A204.1 (cell line): ENCODE results near the gene RREB1.
"Not testable (repeated sequence)": the region's sequence is repeated elsewhere in the genome, so short reads cannot be mapped to it uniquely, and the experiment has no call there.

Source experiments
- FAIRE-seq: peaks from 2 replicates; lab custom pipeline; 2012; peaks lifted over from hg19 to GRCh38; lab: Jason Lieb, UNC

The RREB1 gene

DNA sequence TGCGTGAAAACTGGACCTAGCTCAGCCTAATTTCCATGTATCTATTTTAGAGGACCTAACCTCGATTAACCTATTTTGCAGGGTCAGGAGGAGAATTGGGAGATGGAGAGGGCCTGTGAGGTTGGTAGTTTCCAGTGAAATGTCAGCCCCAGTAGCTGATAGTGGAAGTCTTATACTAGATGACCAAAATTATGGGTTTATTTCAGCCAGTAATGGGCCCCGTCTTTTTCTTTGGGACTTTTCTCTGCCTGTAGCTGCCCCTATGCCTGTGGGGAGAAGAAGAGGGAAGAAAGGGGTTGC lies 37.8 kb downstream of the RREB1 start:
- FAIRE-seq: no peak

DNA sequence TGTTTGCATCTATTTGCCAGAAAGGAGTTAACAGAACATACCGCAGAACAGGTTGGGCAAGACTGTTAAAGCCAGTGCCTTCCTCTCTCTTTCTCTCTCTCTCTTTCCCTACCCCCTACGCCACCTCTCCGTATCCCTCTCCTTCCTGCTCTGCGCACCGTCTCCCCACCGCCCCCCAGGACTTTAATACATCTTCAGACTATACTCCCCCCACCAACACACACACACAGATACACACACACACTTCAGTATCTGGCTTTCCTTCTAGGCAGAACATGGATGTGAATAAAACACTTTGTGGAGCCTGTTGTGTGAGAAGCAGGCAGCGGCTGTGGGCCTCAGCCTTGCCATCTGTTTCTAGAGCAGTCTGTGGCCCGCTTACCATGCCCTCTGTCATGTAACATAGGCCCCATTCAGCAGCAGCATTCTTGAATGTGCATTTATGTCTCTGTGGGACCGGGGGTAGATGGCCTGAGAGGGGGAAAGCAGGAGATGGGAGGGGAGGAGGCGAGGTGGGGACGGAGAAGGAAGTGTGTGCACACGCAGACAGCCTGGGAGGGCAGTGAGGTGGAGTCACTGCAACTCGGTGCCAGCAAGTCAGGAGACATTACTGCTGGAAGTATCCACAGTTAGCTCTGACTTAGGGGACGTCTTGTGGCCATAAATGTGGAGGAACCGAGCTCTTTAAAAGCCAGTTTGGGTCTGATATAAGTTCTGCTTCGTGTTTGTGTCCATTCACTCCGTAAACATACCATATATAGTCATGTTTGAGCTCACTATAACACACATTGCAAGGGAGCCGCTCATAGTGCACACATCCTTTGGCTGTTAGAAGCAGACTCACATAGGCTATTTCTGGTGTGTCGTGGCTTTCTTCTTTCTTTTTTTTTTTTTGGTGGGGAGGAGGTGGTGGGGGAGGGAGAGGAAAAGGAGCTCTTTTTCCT lies 38.4 kb downstream of the RREB1 start:
- no peak for FAIRE-seq

DNA sequence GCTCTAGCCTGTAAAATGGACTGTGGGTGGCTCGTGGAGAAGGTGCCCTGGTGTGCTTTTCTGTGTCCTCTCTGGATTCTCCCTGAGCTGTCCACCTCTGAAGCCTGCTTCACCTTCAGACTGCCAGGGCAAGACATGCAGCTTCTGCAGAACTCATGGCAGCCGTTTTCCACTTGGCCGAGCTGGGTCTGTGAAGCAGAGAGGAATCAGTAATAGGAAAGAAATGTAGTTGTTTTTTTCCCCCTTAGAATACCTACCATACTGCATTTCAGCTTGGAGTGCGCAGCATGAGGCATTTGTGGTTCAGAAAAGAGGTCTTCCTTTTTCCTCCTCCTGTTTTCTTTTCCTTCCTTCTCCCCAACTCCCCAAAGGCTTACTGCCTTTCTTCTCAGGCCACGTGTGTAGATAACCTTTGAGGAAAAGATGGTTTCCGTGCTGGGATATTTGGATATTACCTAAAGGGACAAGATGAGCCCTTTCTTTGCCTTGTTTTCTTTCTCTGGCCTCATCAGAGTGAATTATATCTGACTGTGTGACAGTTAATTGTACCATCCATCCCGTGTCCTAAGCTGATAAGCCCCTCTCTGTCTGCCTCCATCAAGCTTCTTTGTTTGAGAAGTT lies 39.4 kb downstream of the RREB1 start:
- FAIRE-seq: no peak

DNA sequence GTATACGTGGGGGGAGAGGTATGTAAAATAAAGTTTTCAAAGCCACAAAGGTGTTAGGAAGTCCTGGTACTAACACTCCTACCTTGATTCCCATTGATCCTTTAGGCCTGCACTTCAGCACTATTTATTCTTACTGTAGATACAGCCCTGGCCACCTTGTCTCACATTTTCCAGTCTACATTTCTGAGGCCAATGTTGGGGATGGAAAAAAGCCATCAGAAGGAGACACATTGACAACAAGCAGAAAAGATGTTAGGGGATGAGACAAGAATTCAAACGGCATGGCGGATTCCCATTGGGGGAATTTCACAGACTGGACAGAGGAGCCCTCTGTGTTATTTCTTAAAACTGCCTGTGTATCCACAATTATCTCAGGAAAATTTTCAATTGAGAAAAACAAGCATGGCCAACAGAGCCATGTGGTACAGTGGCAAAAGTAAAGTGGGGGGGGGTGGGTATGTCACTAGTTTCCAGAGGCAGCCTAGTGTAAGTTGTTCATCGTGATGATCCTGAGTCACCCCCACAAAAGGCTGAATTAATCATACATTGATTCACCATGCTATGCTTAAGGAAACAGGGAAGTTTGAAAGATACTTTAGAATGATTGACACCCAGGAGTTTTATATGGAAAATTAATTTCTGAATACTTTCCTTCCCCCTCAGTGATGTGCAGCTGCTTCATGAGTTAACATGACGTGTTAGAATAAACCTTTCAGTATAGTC lies 40.5 kb downstream of the RREB1 start:
- FAIRE-seq: no peak

GRCh38 chr6:7150381-7151064 lies 42.8 kb downstream of the RREB1 start:
- FAIRE-seq: no peak

- FAIRE-seq: no peak
Measured at GRCh38 chr6:7151381-7151780, 43.6 kb downstream of the RREB1 start.

DNA sequence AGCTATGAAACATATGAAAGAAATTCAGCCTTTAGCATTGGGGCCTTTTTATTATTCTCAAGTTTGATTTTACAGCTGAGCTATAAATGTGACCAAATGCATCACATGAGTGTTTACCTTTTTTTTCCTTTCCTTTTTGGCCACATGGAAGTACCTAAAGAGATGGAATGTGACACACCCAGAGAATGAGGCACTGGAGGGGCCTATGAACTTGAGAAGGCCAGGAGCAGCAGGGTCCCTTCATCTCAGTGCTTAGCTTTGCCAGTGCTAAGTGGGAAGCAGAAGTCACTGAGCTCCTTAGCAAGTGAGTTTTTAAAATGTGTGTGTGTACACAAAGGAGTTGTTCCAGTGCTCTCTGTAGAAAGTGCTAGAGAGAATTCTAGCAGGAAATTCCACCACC lies 44.7 kb downstream of the RREB1 start:
- FAIRE-seq: no peak

DNA sequence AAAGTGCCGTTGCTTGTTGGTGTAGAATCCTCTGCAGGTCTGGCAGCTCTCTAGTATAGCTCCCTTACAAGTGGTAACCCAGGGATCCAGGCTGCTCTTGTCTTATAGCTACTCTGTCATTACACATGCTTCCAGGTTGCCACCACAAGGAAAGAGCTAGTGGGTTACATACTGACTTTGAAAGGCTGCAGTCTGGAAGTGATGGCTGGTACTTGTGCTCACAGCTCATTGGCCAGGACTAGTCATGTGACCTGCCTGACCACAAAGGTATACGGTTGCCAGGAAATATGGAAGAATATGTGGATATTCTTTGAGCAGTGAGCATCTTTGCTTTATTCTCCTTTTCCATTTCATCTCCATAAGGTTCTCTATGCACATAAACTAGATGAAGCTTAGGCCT lies 46.0 kb downstream of the RREB1 start:
- no peak for FAIRE-seq

DNA sequence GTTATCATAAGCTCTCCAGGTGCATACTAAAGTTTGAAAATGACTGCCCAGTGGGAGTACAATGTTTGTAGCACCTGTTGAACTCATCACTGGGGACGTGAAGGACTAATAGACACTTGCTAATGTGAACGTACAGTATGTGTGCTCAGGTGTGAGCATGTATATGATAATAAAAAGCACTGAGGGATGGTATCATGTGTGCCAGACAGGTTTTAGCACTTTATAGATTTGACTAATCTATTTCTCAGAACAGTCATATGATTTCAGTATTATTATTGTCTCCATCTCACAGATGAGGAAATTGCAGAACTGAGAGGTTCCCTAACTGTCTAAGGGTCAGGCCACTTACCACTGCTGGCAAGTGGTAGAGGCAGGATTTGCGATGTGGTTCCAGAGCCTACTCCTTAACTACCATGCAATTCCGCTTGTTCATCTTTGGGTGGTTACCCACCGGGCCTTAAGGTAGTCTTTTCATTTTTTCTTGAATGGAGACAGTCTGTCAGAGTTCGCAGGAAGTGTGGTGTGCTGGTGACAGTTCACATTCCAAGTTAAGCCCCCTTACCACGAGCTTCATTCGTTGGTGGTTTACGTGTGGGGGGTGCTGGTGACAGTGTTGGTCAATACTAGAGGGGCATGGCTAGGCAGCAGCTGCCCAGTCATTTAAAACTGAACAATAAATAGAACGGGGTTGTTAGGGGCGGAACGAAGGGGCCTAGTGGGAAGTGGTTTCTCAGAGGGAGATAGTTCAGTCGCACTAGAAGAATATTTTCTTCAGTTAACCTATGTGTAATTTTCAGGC lies 46.8 kb downstream of the RREB1 start:
- no peak for FAIRE-seq

DNA sequence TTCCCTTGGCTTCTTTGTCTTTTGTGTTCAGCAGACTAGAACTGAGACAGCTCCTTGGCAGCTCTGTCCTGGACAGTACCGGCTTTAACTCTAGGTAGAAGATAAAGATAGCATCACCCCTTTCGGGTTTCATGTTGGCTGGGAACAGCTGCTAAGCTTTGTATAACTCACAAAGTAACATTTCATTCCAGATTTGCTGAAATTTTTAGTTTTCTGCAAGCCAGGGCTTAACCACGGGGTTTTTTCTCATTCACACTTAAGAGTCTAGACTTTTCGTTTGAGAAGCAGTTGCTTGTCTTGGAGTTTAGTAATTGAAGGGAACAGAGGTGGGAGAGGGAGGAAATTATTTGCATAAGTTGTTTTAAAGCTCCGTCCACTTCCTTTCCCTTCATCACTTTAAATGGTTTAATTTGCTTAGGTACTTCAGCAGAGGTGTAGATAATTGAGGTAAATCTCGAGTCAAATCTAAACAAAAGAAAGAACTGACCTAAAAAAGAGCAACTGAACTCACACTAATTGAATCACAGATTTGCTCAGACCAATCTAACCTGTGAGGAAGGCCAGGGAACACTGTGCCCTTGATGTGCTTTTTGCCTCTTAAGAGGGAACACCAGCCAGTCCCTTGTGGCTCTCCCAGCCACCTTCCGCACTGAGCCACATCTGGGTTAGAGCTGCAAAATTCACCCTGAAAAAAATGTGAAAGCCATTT lies 48.3 kb downstream of the RREB1 start:
- no peak for FAIRE-seq

DNA sequence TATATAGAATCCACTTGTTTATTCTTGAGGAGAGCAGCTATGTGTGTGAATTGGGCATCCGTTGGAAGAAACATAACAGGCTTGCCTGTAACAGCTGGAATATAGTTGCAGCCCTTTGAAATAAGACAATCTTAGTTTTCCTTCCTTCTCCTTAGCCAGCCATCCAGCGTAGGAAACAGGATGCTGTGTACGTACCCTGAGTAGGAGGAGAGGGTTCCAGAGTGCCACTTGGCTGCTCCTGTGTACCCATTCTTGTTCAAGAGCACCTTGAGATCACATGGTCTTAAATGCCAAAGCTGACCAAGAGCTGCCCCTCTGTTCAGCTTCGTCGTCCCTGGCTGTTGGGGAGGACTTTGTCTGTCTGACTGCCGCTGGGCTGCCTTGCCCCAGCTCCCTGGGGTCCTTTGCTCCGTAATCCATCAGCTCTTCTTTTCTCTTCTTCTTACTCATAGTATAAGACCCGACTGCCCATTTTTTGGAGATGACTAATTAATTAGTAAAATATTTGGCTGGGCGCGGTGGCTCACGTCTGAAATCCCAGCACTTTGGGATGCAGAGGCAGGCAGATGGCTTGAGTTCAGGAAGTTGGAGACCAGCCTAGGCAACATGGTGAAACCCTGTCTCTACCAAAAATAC lies 49.0 kb downstream of the RREB1 start:
- FAIRE-seq: no peak

- not testable (repeated sequence) for FAIRE-seq
Measured at GRCh38 chr6:7157307-7157706, 49.5 kb downstream of the RREB1 start.

DNA sequence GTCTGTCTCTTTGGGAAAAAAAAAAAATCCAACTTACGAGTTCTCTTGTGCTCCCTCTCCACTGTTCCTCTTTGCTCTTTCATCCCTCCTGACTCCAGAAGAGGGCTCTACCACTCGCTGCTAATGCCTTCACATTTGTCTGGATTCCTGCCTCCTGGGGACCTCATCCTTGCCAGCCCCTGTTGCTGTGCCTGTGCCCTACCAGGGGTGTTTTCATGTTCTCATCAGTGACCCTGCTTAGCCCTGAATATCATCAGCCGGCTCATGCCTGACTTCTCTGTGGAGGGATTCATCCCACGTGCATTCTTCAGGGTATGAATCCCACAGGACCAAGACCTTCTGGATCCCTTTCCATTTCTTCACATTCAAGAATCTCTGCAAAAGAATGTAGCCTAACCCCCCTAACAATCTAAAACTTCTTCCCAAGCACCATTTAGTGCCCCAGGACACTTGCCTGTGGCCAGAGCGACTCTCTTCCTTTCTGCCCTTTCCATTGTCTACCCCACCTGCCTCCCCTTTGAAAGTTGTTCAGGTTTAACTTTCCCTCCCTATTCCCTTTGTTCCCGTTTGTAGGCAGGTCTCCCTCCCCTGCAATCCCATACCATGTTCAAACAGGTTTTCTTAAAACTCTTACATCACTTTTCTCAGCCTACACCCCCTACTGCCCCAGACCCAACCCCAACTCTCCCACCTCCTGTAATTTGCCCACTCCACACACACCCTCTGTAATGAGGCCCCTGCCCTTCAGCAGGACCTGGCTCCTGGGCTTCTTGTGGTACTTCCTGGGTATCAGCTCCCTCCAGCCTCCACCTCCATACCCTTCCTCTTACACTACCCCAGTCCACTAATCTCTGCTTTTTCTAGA lies 50.2 kb downstream of the RREB1 start:
- FAIRE-seq: no peak

DNA sequence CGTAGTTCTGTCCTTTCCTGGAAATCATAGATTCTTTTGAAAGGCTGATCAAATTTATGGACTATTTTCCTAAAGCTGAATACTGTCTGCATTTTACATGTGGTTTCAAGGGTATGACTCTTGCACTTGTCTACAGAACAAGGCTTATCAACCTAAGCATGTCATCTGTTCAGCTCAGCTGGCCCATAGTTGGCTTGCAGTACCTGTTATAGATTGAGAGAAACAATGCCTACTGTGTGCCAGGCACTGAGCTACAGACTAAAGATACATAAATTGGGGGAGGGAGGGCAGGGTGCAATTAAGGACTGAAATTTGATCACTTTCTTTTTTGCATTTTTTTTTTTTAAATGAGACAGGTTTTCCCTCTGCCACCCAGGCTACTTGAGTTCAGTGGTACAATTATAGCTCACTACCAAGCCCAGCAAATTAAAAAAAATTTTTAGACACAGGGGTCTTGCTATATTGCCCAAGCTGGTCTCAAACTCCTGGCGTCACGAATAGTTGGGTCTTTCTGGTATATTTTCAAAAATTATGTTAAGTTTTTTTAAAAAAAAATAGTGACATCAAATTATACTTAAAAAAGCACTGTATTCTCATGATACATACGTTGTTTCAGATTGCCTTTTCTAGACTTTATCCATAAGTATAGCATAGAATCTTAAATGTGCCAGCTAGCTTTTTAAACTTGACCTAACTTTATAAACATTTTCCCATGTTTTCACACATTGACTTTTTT lies 52.2 kb downstream of the RREB1 start:
- no peak for FAIRE-seq

DNA sequence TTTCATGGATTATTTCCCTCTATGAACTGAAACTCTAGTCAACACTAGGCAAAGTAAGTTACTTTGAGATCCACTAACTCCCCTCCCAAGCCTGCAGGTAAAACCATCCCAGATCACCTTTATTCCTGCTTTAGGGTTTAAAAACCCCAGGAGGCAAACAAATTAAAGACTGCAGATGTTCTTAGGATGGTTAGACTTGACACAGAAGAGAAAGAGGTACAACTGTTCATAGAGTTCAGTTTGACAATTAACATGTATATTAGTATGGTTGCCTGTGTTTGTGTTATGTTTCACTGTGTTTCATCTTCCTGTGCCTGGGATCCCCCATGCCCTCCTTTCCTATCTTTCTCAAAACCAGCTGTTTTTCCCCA lies 53.5 kb downstream of the RREB1 start:
- no peak for FAIRE-seq

DNA sequence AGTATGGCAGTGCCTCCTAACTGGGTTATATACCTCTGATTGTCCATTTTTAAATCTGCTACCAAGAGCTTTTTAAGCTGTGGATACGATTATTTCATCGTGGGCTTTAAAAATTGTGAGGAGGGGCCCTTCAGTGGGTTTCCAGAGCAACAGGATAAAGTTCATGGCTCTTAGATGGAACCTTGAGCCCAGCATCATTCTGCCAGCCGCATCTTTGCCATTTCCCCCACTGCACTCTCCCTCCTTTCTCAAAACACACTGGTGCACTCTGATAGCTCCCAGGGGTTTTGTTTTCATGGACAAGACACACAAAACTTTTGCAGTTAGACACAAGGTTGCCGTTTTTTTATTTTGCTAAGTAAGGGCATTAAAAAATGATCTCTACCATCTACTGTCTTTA lies 54.1 kb downstream of the RREB1 start:
- FAIRE-seq: no peak

DNA sequence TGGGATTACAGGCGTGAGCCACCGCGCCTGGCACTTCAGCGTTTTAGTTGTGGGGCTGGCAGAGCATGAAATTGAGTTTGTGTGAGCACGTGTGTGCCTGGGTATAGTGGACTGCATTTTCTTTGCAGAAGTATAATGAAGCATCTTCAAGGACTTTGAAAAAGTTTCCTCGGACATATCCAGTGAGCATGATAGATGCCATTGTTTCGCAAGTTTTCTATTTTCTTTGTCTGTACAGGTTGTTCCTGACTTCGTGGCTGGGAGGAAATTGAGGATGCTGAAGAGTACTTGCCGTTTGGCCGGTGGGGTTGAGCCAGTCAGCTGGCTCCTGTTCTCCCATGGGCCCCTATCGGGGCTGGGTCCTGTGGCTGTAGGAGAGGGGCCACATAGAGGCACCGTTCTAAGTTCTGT lies 55.9 kb downstream of the RREB1 start:
- no peak for FAIRE-seq

- no peak for FAIRE-seq
Measured at GRCh38 chr6:7164536-7165001, 56.8 kb downstream of the RREB1 start.
